Esophagus squamous epithelium (tissue), 5 donors: Measurements from ENCODE around the gene DACT3. TPM values are rescaled to one million over a fixed set of nuclear protein-coding genes. Genes with fewer than 3 reads are reported as not detected.
A peak's percentile ranks its signal among the peaks of the same experiment; 100 is the strongest.
"Not testable (repeated sequence)": the region's sequence is repeated elsewhere in the genome, so short reads cannot be mapped to it uniquely, and the experiment has no call there.

Source experiments
- DNase-seq: peaks from one replicate; lab custom pipeline; 2025; lab: John Stamatoyannopoulos, UW
- H3K27ac ChIP-seq, 4 donors: fragments of 200-600 bp; sonication (generic); one replicate each; pipeline ENCODE4 v1.5.1; 2016 to 2019; ENCODE audit warnings: mild to moderate bottlenecking in 1 of 4
- H3K27me3 ChIP-seq, 4 donors: fragments of 200-600 bp; sonication (generic); 1 replicate in 3 of 4; 2 replicates in 1 of 4; pipeline versions ENCODE4 v1.5.1 to v1.6.0; 2017 to 2021; ENCODE audit warnings: antibody characterized with exemption in 1 of 4
- H3K36me3 ChIP-seq, 3 donors: fragments of 200-600 bp; sonication (generic); one replicate each; pipeline ENCODE4 v1.5.1; 2016 to 2019
- H3K4me1 ChIP-seq, 3 donors: fragments of 200-600 bp; sonication (generic); one replicate each; pipeline ENCODE4 v1.5.1; 2017 to 2019
- H3K4me3 ChIP-seq, 4 donors: fragments of 200-600 bp; sonication (generic); 1 replicate in 3 of 4; 2 replicates in 1 of 4; pipeline ENCODE4 v1.5.1; 2016 to 2019; ENCODE audit warnings: mild to moderate bottlenecking in 2 of 4, moderate library complexity in 1 of 4
- H3K9me3 ChIP-seq, 3 donors: fragments of 200-600 bp; sonication (generic); one replicate each; pipeline ENCODE4 v1.5.1; 2016 to 2019
- CTCF ChIP-seq, 6 experiments: fragments of 450-650 bp in 4 of 6; fragments of 200-600 bp in 2 of 6; sonication (generic) in 2 of 6; IDR thresholded peaks; one replicate each; pipeline ENCODE4 v1.5.1; 2016 to 2019; ENCODE audit warnings: antibody characterized with exemption in 6 of 6, mild to moderate bottlenecking in 4 of 6, moderate library complexity in 4 of 6
- POLR2A ChIP-seq, 4 donors: fragments of 450-650 bp; IDR thresholded peaks; one replicate each; pipeline ENCODE4 v1.6.1; 2017; ENCODE audit warnings: antibody characterized with exemption in 4 of 4, mild to moderate bottlenecking in 4 of 4, moderate library complexity in 3 of 4
- whole genome bisulfite sequencing, 2 donors: methylation state at CpG; one replicate each; pipeline ENCODE4 v1.1.5; 2018; 5-methylcytosine and 5-hydroxymethylcytosine counted together
- intact Hi-C: fragments of 100-400 bp; cut with DNase I; formaldehyde crosslinking; loops from one replicate; pipeline ENCODE4 v1.15.0; 2022
- total RNA-seq, 4 donors: library from RNA; depleted of rRNA; stranded (reverse); fragments of >200 nt; gene quantifications; one replicate each; pipeline ENCODE4 v1.1.0, GENCODE V29; 2016
- donor health status: DM: yes; HTN: yes; CAD: no.

DACT3 gene
- total RNA-seq, 4 donors from 2014 or later, result 0.22 to 5.7 (median 1.8) TPM

- DNase-seq, result no peak
- intact Hi-C loops, result no loop called here
- Histone ChIP-seq H3K9me3 (no peaks in the 10 kb centered on the region), H3K27me3 (peaks cover 0 to 41% (median 0%) of the 10 kb centered on the region in 4 donors), H3K36me3 (no peaks in the 10 kb centered on the region), H3K4me1 (peaks cover 20 to 53% (median 35%) of the 10 kb centered on the region in 3 donors), H3K27ac (no peak overlapping the region), H3K4me3 (no peak overlapping the region)
- no peak for TF ChIP-seq CTCF (IDR thresholded peaks at IDR 0.05)
- no peak for TF ChIP-seq POLR2A (IDR thresholded peaks at IDR 0.05)
- WGBS, 2 donors, result 83 to 88% methylated on average over 9 to 13 of the region's 15 CpGs
These were observed 31.4 kb downstream of the DACT3 start for GRCh38 chr19:46629546-46630025.

- H3K4me1 ChIP-seq, result peaks cover 26 to 53% (median 37%) of the 10 kb centered on the region in 3 donors
- H3K4me3 ChIP-seq, DNase-seq, intact Hi-C loops, H3K9me3 ChIP-seq, H3K36me3 ChIP-seq, H3K27ac ChIP-seq: not testable (repeated sequence)
- 94% methylated on average over 3 to 6 of the region's 7 CpGs for WGBS, 2 donors
- peaks cover 0 to 35% (median 0%) of the 10 kb centered on the region in 4 donors for H3K27me3 ChIP-seq
These were observed 32.0 kb downstream of the DACT3 start for GRCh38 chr19:46628970-46629369.

- Histone ChIP-seq H3K36me3 (no peaks in the 10 kb centered on the region), H3K27me3 (peaks cover 0 to 18% (median 0%) of the 10 kb centered on the region in 4 donors), H3K4me3 (no peak overlapping the region), H3K4me1 (peaks cover 23 to 62% (median 34%) of the 10 kb centered on the region in 3 donors), H3K9me3 (no peaks in the 10 kb centered on the region), H3K27ac (peak overlapping the region; percentile 24 to 93 (median 81))
- no peak for TF ChIP-seq CTCF (IDR thresholded peaks at IDR 0.05)
- no peak for TF ChIP-seq POLR2A (IDR thresholded peaks at IDR 0.05)
- intact Hi-C loops, result no loop called here
- WGBS, 2 donors, result 49 to 64% methylated on average over 6 to 7 of the region's 14 CpGs
- no peak for DNase-seq
These were observed 34.5 kb downstream of the DACT3 start for GRCh38 chr19:46626446-46626845.

- Histone ChIP-seq H3K27ac (peak overlapping the region; percentile 24 to 93 (median 81)), H3K27me3 (peaks cover 0 to 18% (median 0%) of the 10 kb centered on the region in 4 donors), H3K36me3 (no peaks in the 10 kb centered on the region), H3K4me1 (peaks cover 23 to 62% (median 31%) of the 10 kb centered on the region in 3 donors), H3K4me3 (no peak overlapping the region), H3K9me3 (no peaks in the 10 kb centered on the region)
- TF ChIP-seq CTCF (IDR thresholded peaks at IDR 0.05) (no peak), POLR2A (IDR thresholded peaks at IDR 0.05) (no peak)
- WGBS, 2 donors, result 80% methylated on average over 9 of the region's 12 CpGs; no CpG with 5 or more reads in 1 of the 2 donors
- DNase-seq, result no peak
- intact Hi-C loops, result no loop called here
These were observed 35.3 kb downstream of the DACT3 start for GRCh38 chr19:46625731-46626130.

GRCh38 chr19:46624958-46625661, 35.9 kb downstream of the DACT3 start, which contains the start of gene PTGIR:
Gene PTGIR (minus strand): TSS chr19:46625089. CDS start chr19:46624225, 864 bp downstream.
- intact Hi-C loops, result loop anchor here (5.0 kb wide), 1 partner anchor 37 kb away; the partner anchor contains the start of gene DACT3

More at GRCh38 chr19:46624958-46625661, 35.9 kb downstream of the DACT3 start, which contains the start of gene PTGIR:
- peak within 1 kb of the TSS; percentile 29 to 93 (median 81) for H3K27ac ChIP-seq
- no peak for DNase-seq
- 18 to 26% methylated on average over 11 to 12 of the region's 13 CpGs for WGBS, 2 donors
- H3K36me3 ChIP-seq, result no peaks in the 10 kb centered on the region
- no peaks in the 10 kb centered on the region for H3K9me3 ChIP-seq
- peak within 1 kb of the TSS in 2 of 4 donors; percentile 22 to 48 for H3K4me3 ChIP-seq
- H3K4me1 ChIP-seq, result peaks cover 23 to 65% (median 34%) of the 10 kb centered on the region in 3 donors
- peaks cover 0 to 16% (median 0%) of the 10 kb centered on the region in 4 donors for H3K27me3 ChIP-seq
- no peak for TF ChIP-seq CTCF (IDR thresholded peaks at IDR 0.05)
- TF ChIP-seq POLR2A (IDR thresholded peaks at IDR 0.05), result peak in 2 of 4 donors; percentile 10 to 21
